Astrocyte (in vitro differentiated cells and primary cell): Measurements from ENCODE around the gene EIF2AK2. TPM values are rescaled to one million over a fixed set of nuclear protein-coding genes. Genes with fewer than 3 reads are reported as not detected.
A peak's percentile ranks its signal among the peaks of the same experiment; 100 is the strongest.

Source experiments
- DNase-seq: peaks from one replicate; pipeline ENCODE4 v3.0.0-alpha.2; 2010; ENCODE audit warnings: low read depth
- FAIRE-seq: peaks from 2 replicates; lab custom pipeline; 2011; peaks lifted over from hg19 to GRCh38; lab: Jason Lieb, UNC
- H2AFZ ChIP-seq: 2 replicates; pipeline ENCODE4 v1.6.0; 2012; ENCODE audit warnings: low read depth, low read length, inconsistent platforms
- H3K27ac ChIP-seq: 2 replicates; pipeline ENCODE4 v1.5.1; 2011; ENCODE audit warnings: low read depth, low read length, inconsistent platforms
- H3K27me3 ChIP-seq: 2 replicates; pipeline ENCODE4 v1.6.0; 2011; ENCODE audit warnings: low read length, inconsistent platforms; ENCODE audit not compliant: insufficient read depth
- H3K36me3 ChIP-seq: 2 replicates; pipeline ENCODE4 v1.5.1; 2011; ENCODE audit warnings: low read length, inconsistent platforms; ENCODE audit not compliant: insufficient read depth
- H3K4me1 ChIP-seq: 2 replicates; pipeline ENCODE4 v1.5.1; 2011; ENCODE audit warnings: low read length, inconsistent platforms; ENCODE audit not compliant: insufficient read depth
- H3K4me2 ChIP-seq: 2 replicates; pipeline ENCODE4 v1.6.0; 2012; ENCODE audit warnings: low read length, inconsistent platforms
- H3K4me3 ChIP-seq: 2 replicates; pipeline ENCODE4 v1.5.1; 2011; ENCODE audit warnings: low read depth, mild to moderate bottlenecking, low read length, inconsistent platforms; ENCODE audit not compliant: insufficient read depth
- H3K79me2 ChIP-seq: 2 replicates; pipeline ENCODE4 v1.6.0; 2012; ENCODE audit warnings: mild to moderate bottlenecking, low read length, inconsistent platforms; ENCODE audit not compliant: insufficient read depth
- H3K9ac ChIP-seq: 2 replicates; pipeline ENCODE4 v1.6.0; 2012; ENCODE audit warnings: mild to moderate bottlenecking, low read length, inconsistent platforms
- H3K9me3 ChIP-seq: 2 replicates; pipeline ENCODE4 v1.5.1; 2012; ENCODE audit warnings: low read depth, mild to moderate bottlenecking, low read length, inconsistent platforms; ENCODE audit not compliant: insufficient read depth
- H4K20me1 ChIP-seq: 2 replicates; pipeline ENCODE4 v1.6.0; 2012; ENCODE audit warnings: low read length, inconsistent platforms; ENCODE audit not compliant: insufficient read depth
- H3K27ac Mint-ChIP-seq: one replicate; pipeline ENCODE4 v1.8.0; 2021; ENCODE audit warnings: mild to moderate bottlenecking, mixed read lengths; ENCODE audit not compliant: unreplicated experiment
- H3K27me3 Mint-ChIP-seq: one replicate; pipeline ENCODE4 v1.8.0; 2021; ENCODE audit warnings: low read depth, mixed read lengths; ENCODE audit not compliant: unreplicated experiment
- H3K36me3 Mint-ChIP-seq: one replicate; pipeline ENCODE4 v1.8.0; 2021; ENCODE audit warnings: low read depth, mixed read lengths; ENCODE audit not compliant: unreplicated experiment
- H3K4me1 Mint-ChIP-seq: one replicate; pipeline ENCODE4 v1.8.0; 2021; ENCODE audit warnings: low read depth, mixed read lengths; ENCODE audit not compliant: unreplicated experiment
- H3K4me3 Mint-ChIP-seq: one replicate; pipeline ENCODE4 v1.8.0; 2021; ENCODE audit warnings: mild to moderate bottlenecking, moderate library complexity, mixed read lengths; ENCODE audit not compliant: unreplicated experiment
- H3K9me3 Mint-ChIP-seq: one replicate; pipeline ENCODE4 v1.8.0; 2021; ENCODE audit warnings: mild to moderate bottlenecking, mixed read lengths; ENCODE audit not compliant: unreplicated experiment
- CTCF ChIP-seq: IDR thresholded peaks from 2 replicates; pipeline ENCODE4 v1.5.1; 2011; ENCODE audit warnings: low read depth, mild to moderate bottlenecking, inconsistent platforms, low read length, moderate library complexity; ENCODE audit not compliant: insufficient read depth
- EZH2 ChIP-seq: IDR thresholded peaks from 2 replicates; pipeline ENCODE4 v1.6.1; 2012; ENCODE audit warnings: mild to moderate bottlenecking, low read length, inconsistent platforms; ENCODE audit not compliant: insufficient read depth
- total RNA-seq: library from RNA; stranded (reverse); gene quantifications from 2 replicates; pipeline ENCODE4 v1.2.1, GENCODE V29; 2021

Gene EIF2AK2
- total RNA-seq, 1 donor from 2014 or later: 147 TPM

GRCh38 chr2:37190290-37190689 is 33.5 kb upstream of the EIF2AK2 start:
- no peak for DNase-seq
- H3K4me3 Mint-ChIP-seq: no peak overlapping the region
- Histone ChIP-seq H3K79me2 (no peaks in the 10 kb centered on the region), H2AFZ (no peak overlapping the region), H3K9ac (no peak overlapping the region), H3K9me3 (no peaks in the 10 kb centered on the region), H3K36me3 (no peaks in the 10 kb centered on the region), H3K4me1 (peaks cover 4% of the 10 kb centered on the region), H3K4me2 (no peak overlapping the region), H3K27ac (no peak overlapping the region), H3K27me3 (no peaks in the 10 kb centered on the region), H4K20me1 (no peaks in the 10 kb centered on the region), H3K4me3 (no peak overlapping the region)
- H3K36me3 Mint-ChIP-seq: no peaks in the 10 kb centered on the region
- no peak for TF ChIP-seq CTCF
- FAIRE-seq: no peak
- peaks cover 11% of the 10 kb centered on the region for H3K4me1 Mint-ChIP-seq
- peaks cover under 1% of the 10 kb centered on the region for H3K9me3 Mint-ChIP-seq
- peaks cover 6% of the 10 kb centered on the region for H3K27me3 Mint-ChIP-seq
- no peak overlapping the region for H3K27ac Mint-ChIP-seq

- H3K27ac Mint-ChIP-seq: peak overlapping the region; percentile 50
- TF ChIP-seq CTCF: no peak
- TF ChIP-seq EZH2: no peak
- no peaks in the 10 kb centered on the region for H3K36me3 Mint-ChIP-seq
- H3K27me3 ChIP-seq: no peaks in the 10 kb centered on the region
- peaks cover 11% of the 10 kb centered on the region for H3K4me1 Mint-ChIP-seq
- no peaks in the 10 kb centered on the region for H3K9me3 Mint-ChIP-seq
- peaks cover 4% of the 10 kb centered on the region for H3K4me1 ChIP-seq
- H3K4me2 ChIP-seq: peak overlapping the region; percentile 55
- peak overlapping the region; percentile 34 for H3K27ac ChIP-seq
- H3K9me3 ChIP-seq: no peaks in the 10 kb centered on the region
- FAIRE-seq (peak; percentile 88), DNase-seq (peak; percentile 81)
- H3K9ac ChIP-seq: no peak overlapping the region
- no peak overlapping the region for H3K4me3 ChIP-seq
- no peaks in the 10 kb centered on the region for H3K36me3 ChIP-seq
- peak overlapping the region; percentile 12 for H3K4me3 Mint-ChIP-seq
- peak overlapping the region; percentile 38 for H2AFZ ChIP-seq
- no peaks in the 10 kb centered on the region for H3K79me2 ChIP-seq
- H4K20me1 ChIP-seq: no peaks in the 10 kb centered on the region
- H3K27me3 Mint-ChIP-seq: peaks cover 6% of the 10 kb centered on the region
Observed at GRCh38 chr2:37189452-37190153, 32.8 kb upstream of the EIF2AK2 start.

GRCh38 chr2:37188570-37188969 is 31.8 kb upstream of the EIF2AK2 start, which contains the start of gene SULT6B1:
SULT6B1 (minus strand) TSS chr2:37188670; CDS start chr2:37188640, 30 bp downstream.
- DNase-seq (no peak), FAIRE-seq (no peak)
- Mint-ChIP-seq H3K36me3 (no peaks in the 10 kb centered on the region), H3K9me3 (no peaks in the 10 kb centered on the region), H3K4me1 (peaks cover 11% of the 10 kb centered on the region), H3K27ac (no peak within 1 kb of the TSS), H3K4me3 (peak within 1 kb of the TSS; percentile 12), H3K27me3 (peaks cover 6% of the 10 kb centered on the region)
- TF ChIP-seq CTCF: no peak
- TF ChIP-seq EZH2: no peak
- peaks cover 4% of the 10 kb centered on the region for H3K4me1 ChIP-seq
- H2AFZ ChIP-seq: peak within 1 kb of the TSS; percentile 38
- H3K9me3 ChIP-seq: no peaks in the 10 kb centered on the region
- H3K79me2 ChIP-seq: no peaks in the 10 kb centered on the region
- no peaks in the 10 kb centered on the region for H3K27me3 ChIP-seq
- no peaks in the 10 kb centered on the region for H3K36me3 ChIP-seq
- no peak within 1 kb of the TSS for H3K27ac ChIP-seq
- no peak within 1 kb of the TSS for H3K9ac ChIP-seq
- peak within 1 kb of the TSS; percentile 55 for H3K4me2 ChIP-seq
- H3K4me3 ChIP-seq: no peak within 1 kb of the TSS
- no peaks in the 10 kb centered on the region for H4K20me1 ChIP-seq
